SH-SY5Y (cell line): ENCODE results near the gene NUDT3.

Experiments
- GATA2 ChIP-seq: IDR thresholded peaks from 2 replicates; pipeline ENCODE4 v1.6.1; 2011; ENCODE audit warnings: mild to moderate bottlenecking, low read depth, low read length
- GATA3 ChIP-seq: IDR thresholded peaks from 2 replicates; pipeline ENCODE4 v1.6.1; 2011; ENCODE audit warnings: low read depth, mild to moderate bottlenecking, low read length, moderate library complexity

- TF ChIP-seq GATA3: no peak
- TF ChIP-seq GATA2: no peak
These were observed 58.6 kb downstream of the NUDT3 start for GRCh38 chr6:34333858-34334257.
